ENCODE results near the gene ANXA8L1. TPM values are rescaled to one million over a fixed set of nuclear protein-coding genes. Genes with fewer than 3 reads are reported as not detected.
"Not testable (repeated sequence)": the region's sequence is repeated elsewhere in the genome, so short reads cannot be mapped to it uniquely, and the experiment has no call there.

The ANXA8L1 gene
- total RNA-seq, 1 donor from 2014 or later = 0.59 TPM

GRCh38 chr10:46330894-46331293 is 44.7 kb upstream of the ANXA8L1 start:
- H3K27me3 Mint-ChIP-seq (ENCODE audit: low read depth, unreplicated experiment) = peaks cover 37% of the 10 kb centered on the region
- no peak overlapping the region for H3K4me3 Mint-ChIP-seq (ENCODE audit: unreplicated experiment)
- TF ChIP-seq EZH2 (IDR thresholded peaks at IDR 0.05; ENCODE audit: insufficient read depth, low read length) (no peak), CTCF (IDR thresholded peaks at IDR 0.05; ENCODE audit: insufficient read depth, low read depth, low read length) (no peak)
- Histone ChIP-seq H3K36me3 (ENCODE audit: insufficient read depth, low read length) (no peaks in the 10 kb centered on the region), H3K9me3 (ENCODE audit: insufficient read depth, low read depth, low read length) (no peaks in the 10 kb centered on the region), H3K9ac (ENCODE audit: low read length) (no peak overlapping the region), H3K4me1 (ENCODE audit: insufficient read depth, low read length) (no peaks in the 10 kb centered on the region), H3K4me3 (ENCODE audit: insufficient read depth, low read depth, low read length) (no peak overlapping the region), H3K27ac (ENCODE audit: low read depth, low read length) (no peak overlapping the region), H4K20me1 (ENCODE audit: insufficient read depth, low read length) (no peaks in the 10 kb centered on the region), H2AFZ (ENCODE audit: low read depth, low read length) (no peak overlapping the region), H3K27me3 (ENCODE audit: insufficient read depth, low read length) (peaks cover 8% of the 10 kb centered on the region), H3K4me2 (ENCODE audit: low read length) (no peak overlapping the region), H3K79me2 (ENCODE audit: insufficient read depth, low read length) (no peaks in the 10 kb centered on the region)
- FAIRE-seq (no peak), DNase-seq (ENCODE audit: low read depth) (no peak)
- peaks cover 1% of the 10 kb centered on the region for H3K9me3 Mint-ChIP-seq (ENCODE audit: unreplicated experiment)
- no peak overlapping the region for H3K27ac Mint-ChIP-seq (ENCODE audit: unreplicated experiment)
- H3K36me3 Mint-ChIP-seq (ENCODE audit: low read depth, unreplicated experiment) = no peaks in the 10 kb centered on the region
- peaks cover 5% of the 10 kb centered on the region for H3K4me1 Mint-ChIP-seq (ENCODE audit: low read depth, unreplicated experiment)

GRCh38 chr10:46365484-46365883 is 10.1 kb upstream of the ANXA8L1 start:
- not testable (repeated sequence) for H4K20me1 ChIP-seq (ENCODE audit: insufficient read depth, low read length); H3K27me3 ChIP-seq (ENCODE audit: insufficient read depth, low read length); H3K4me3 ChIP-seq (ENCODE audit: insufficient read depth, low read depth, low read length); H3K36me3 Mint-ChIP-seq (ENCODE audit: low read depth, unreplicated experiment); H3K27ac Mint-ChIP-seq (ENCODE audit: unreplicated experiment); H3K27me3 Mint-ChIP-seq (ENCODE audit: low read depth, unreplicated experiment); H3K4me2 ChIP-seq (ENCODE audit: low read length); H3K9me3 ChIP-seq (ENCODE audit: insufficient read depth, low read depth, low read length); H3K36me3 ChIP-seq (ENCODE audit: insufficient read depth, low read length); H3K9me3 Mint-ChIP-seq (ENCODE audit: unreplicated experiment); H3K27ac ChIP-seq (ENCODE audit: low read depth, low read length); FAIRE-seq; H3K9ac ChIP-seq (ENCODE audit: low read length); H3K79me2 ChIP-seq (ENCODE audit: insufficient read depth, low read length); H3K4me3 Mint-ChIP-seq (ENCODE audit: unreplicated experiment); H3K4me1 ChIP-seq (ENCODE audit: insufficient read depth, low read length); H3K4me1 Mint-ChIP-seq (ENCODE audit: low read depth, unreplicated experiment); H2AFZ ChIP-seq (ENCODE audit: low read depth, low read length)
- peak; percentile 44 for DNase-seq (ENCODE audit: low read depth)

- H3K36me3 Mint-ChIP-seq (ENCODE audit: low read depth, unreplicated experiment); H3K4me1 ChIP-seq (ENCODE audit: insufficient read depth, low read length); H3K9me3 Mint-ChIP-seq (ENCODE audit: unreplicated experiment); H3K4me1 Mint-ChIP-seq (ENCODE audit: low read depth, unreplicated experiment); FAIRE-seq; H3K27me3 Mint-ChIP-seq (ENCODE audit: low read depth, unreplicated experiment); H3K4me3 Mint-ChIP-seq (ENCODE audit: unreplicated experiment); H3K27ac ChIP-seq (ENCODE audit: low read depth, low read length); DNase-seq (ENCODE audit: low read depth); H3K27me3 ChIP-seq (ENCODE audit: insufficient read depth, low read length); H3K79me2 ChIP-seq (ENCODE audit: insufficient read depth, low read length); H3K9ac ChIP-seq (ENCODE audit: low read length); H3K27ac Mint-ChIP-seq (ENCODE audit: unreplicated experiment); H3K9me3 ChIP-seq (ENCODE audit: insufficient read depth, low read depth, low read length); H3K36me3 ChIP-seq (ENCODE audit: insufficient read depth, low read length); H3K4me2 ChIP-seq (ENCODE audit: low read length); H3K4me3 ChIP-seq (ENCODE audit: insufficient read depth, low read depth, low read length); H4K20me1 ChIP-seq (ENCODE audit: insufficient read depth, low read length); H2AFZ ChIP-seq (ENCODE audit: low read depth, low read length): not testable (repeated sequence)
Measured at GRCh38 chr10:46367209-46367608, 8.4 kb upstream of the ANXA8L1 start.

- H2AFZ ChIP-seq (ENCODE audit: low read depth, low read length); H3K79me2 ChIP-seq (ENCODE audit: insufficient read depth, low read length); H3K36me3 Mint-ChIP-seq (ENCODE audit: low read depth, unreplicated experiment); H4K20me1 ChIP-seq (ENCODE audit: insufficient read depth, low read length); H3K4me2 ChIP-seq (ENCODE audit: low read length); H3K9me3 Mint-ChIP-seq (ENCODE audit: unreplicated experiment); H3K27me3 Mint-ChIP-seq (ENCODE audit: low read depth, unreplicated experiment); H3K4me3 Mint-ChIP-seq (ENCODE audit: unreplicated experiment); H3K27me3 ChIP-seq (ENCODE audit: insufficient read depth, low read length); DNase-seq (ENCODE audit: low read depth); H3K36me3 ChIP-seq (ENCODE audit: insufficient read depth, low read length); H3K9me3 ChIP-seq (ENCODE audit: insufficient read depth, low read depth, low read length); H3K4me1 Mint-ChIP-seq (ENCODE audit: low read depth, unreplicated experiment); H3K4me3 ChIP-seq (ENCODE audit: insufficient read depth, low read depth, low read length); H3K27ac Mint-ChIP-seq (ENCODE audit: unreplicated experiment); H3K4me1 ChIP-seq (ENCODE audit: insufficient read depth, low read length); FAIRE-seq; H3K9ac ChIP-seq (ENCODE audit: low read length); H3K27ac ChIP-seq (ENCODE audit: low read depth, low read length): not testable (repeated sequence)
Measured at GRCh38 chr10:46367666-46368240, 7.8 kb upstream of the ANXA8L1 start.

GRCh38 chr10:46368956-46369355 is 6.6 kb upstream of the ANXA8L1 start:
- not testable (repeated sequence) for FAIRE-seq

More at GRCh38 chr10:46368956-46369355, 6.6 kb upstream of the ANXA8L1 start:
- not testable (repeated sequence) for H3K27ac Mint-ChIP-seq (ENCODE audit: unreplicated experiment); H3K27me3 ChIP-seq (ENCODE audit: insufficient read depth, low read length); H4K20me1 ChIP-seq (ENCODE audit: insufficient read depth, low read length); H3K4me1 ChIP-seq (ENCODE audit: insufficient read depth, low read length); H3K27me3 Mint-ChIP-seq (ENCODE audit: low read depth, unreplicated experiment); H3K36me3 Mint-ChIP-seq (ENCODE audit: low read depth, unreplicated experiment); H2AFZ ChIP-seq (ENCODE audit: low read depth, low read length); H3K9ac ChIP-seq (ENCODE audit: low read length); H3K4me1 Mint-ChIP-seq (ENCODE audit: low read depth, unreplicated experiment); H3K9me3 Mint-ChIP-seq (ENCODE audit: unreplicated experiment); H3K27ac ChIP-seq (ENCODE audit: low read depth, low read length); H3K4me3 ChIP-seq (ENCODE audit: insufficient read depth, low read depth, low read length); DNase-seq (ENCODE audit: low read depth); H3K36me3 ChIP-seq (ENCODE audit: insufficient read depth, low read length); H3K4me3 Mint-ChIP-seq (ENCODE audit: unreplicated experiment); H3K4me2 ChIP-seq (ENCODE audit: low read length); H3K79me2 ChIP-seq (ENCODE audit: insufficient read depth, low read length); H3K9me3 ChIP-seq (ENCODE audit: insufficient read depth, low read depth, low read length)

Data from astrocyte (in vitro differentiated cells and primary cell).